Glutamatergic neuron (in vitro differentiated cells): ENCODE data around the gene TMPRSS9. TPM values are rescaled to one million over a fixed set of nuclear protein-coding genes. Genes with fewer than 3 reads are reported as not detected.
"Not testable (repeated sequence)": the region's sequence is repeated elsewhere in the genome, so short reads cannot be mapped to it uniquely, and the experiment has no call there.

Source experiments
- DNase-seq: peaks from one replicate; pipeline ENCODE4 v3.0.0; 2022
- H3K27ac Mint-ChIP-seq: one replicate; pipeline ENCODE4 v1.8.0; 2020; ENCODE audit warnings: mild to moderate bottlenecking, mixed read lengths, inconsistent platforms; ENCODE audit not compliant: unreplicated experiment
- H3K27me3 Mint-ChIP-seq: one replicate; pipeline ENCODE4 v1.8.0; 2020; ENCODE audit warnings: mild to moderate bottlenecking, moderate library complexity, mixed read lengths, inconsistent platforms; ENCODE audit not compliant: unreplicated experiment
- H3K36me3 Mint-ChIP-seq: one replicate; pipeline ENCODE4 v1.8.0; 2020; ENCODE audit warnings: mild to moderate bottlenecking, mixed read lengths, inconsistent platforms; ENCODE audit not compliant: unreplicated experiment
- H3K4me1 Mint-ChIP-seq: one replicate; pipeline ENCODE4 v1.8.0; 2020; ENCODE audit warnings: mild to moderate bottlenecking, low read depth, mixed read lengths, inconsistent platforms; ENCODE audit not compliant: unreplicated experiment
- H3K4me3 Mint-ChIP-seq: one replicate; pipeline ENCODE4 v1.8.0; 2020; ENCODE audit warnings: mild to moderate bottlenecking, mixed read lengths, inconsistent platforms; ENCODE audit not compliant: unreplicated experiment
- H3K9me3 Mint-ChIP-seq: one replicate; pipeline ENCODE4 v1.8.0; 2020; ENCODE audit warnings: mild to moderate bottlenecking, moderate library complexity, mixed read lengths, inconsistent platforms; ENCODE audit not compliant: unreplicated experiment
- total RNA-seq: library from RNA; stranded (reverse); fragmentation: NEBNext Ultra II Directional; extraction: Animal tissue kit (Norgen Biotek cat#: 25700); gene quantifications from one replicate; pipeline ENCODE4 v1.2.1, GENCODE V29; 2021; ENCODE audit not compliant: unreplicated experiment
- TF ChIP-seq, protein P1 (sequence below): fragments of 200-600 bp; sonication (generic); IDR thresholded peaks from one replicate; pipeline ENCODE4 v1.5.0; 2021; ENCODE audit not compliant: partially characterized antibody, unreplicated experiment

TMPRSS9 gene
- total RNA-seq, 1 donor from 2014 or later = 0.29 TPM

DNA sequence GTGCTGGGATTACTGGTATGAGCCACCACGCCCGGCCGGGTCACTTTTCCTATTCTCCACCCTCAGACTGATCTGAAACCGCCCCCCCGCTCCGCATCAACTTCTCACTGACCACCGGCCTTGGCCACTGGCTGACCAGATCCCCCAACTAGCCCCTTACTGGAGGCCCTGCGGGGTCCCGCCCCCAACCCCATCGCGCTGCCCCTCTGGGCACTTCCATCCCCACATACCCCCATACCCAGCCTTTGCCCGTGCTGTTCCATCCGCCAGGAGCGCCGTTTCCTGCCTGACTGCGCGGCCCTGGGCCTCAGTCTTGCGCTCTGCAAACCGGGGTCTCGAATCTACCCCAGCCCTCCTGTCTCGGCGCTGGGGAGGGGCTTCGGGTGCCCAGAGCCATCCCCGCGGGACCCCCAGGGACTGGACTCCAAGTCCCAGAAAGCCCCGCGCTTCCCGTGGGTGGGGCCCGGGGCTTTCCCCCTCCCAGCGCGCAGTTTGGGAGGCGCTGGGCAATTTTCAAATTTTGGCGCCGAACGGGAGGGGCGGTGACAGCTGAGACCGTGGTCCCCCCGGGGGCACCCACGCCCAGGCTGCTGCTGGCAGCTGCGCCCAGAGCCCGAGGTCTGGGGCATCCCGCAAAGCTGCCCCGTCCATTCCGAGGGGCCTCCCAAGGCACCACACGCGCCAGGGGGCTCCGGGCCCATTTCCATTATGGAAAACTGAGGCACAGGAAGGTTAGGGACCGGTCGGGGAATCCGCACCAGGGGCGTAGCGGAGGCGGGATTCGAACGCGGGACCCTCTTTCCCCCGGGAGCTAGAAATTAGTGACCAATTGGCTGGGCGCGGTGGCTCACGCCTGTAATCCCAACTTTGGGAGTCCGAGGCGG, 101.9 kb downstream of the TMPRSS9 start:
- Mint-ChIP-seq H3K27me3 (peaks cover 5% of the 10 kb centered on the region), H3K4me1 (peaks cover 1% of the 10 kb centered on the region), H3K4me3 (peak overlapping the region; percentile 75), H3K9me3 (peaks cover 3% of the 10 kb centered on the region), H3K27ac (no peak overlapping the region), H3K36me3 (no peaks in the 10 kb centered on the region)
- TF ChIP-seq, protein P1, sequence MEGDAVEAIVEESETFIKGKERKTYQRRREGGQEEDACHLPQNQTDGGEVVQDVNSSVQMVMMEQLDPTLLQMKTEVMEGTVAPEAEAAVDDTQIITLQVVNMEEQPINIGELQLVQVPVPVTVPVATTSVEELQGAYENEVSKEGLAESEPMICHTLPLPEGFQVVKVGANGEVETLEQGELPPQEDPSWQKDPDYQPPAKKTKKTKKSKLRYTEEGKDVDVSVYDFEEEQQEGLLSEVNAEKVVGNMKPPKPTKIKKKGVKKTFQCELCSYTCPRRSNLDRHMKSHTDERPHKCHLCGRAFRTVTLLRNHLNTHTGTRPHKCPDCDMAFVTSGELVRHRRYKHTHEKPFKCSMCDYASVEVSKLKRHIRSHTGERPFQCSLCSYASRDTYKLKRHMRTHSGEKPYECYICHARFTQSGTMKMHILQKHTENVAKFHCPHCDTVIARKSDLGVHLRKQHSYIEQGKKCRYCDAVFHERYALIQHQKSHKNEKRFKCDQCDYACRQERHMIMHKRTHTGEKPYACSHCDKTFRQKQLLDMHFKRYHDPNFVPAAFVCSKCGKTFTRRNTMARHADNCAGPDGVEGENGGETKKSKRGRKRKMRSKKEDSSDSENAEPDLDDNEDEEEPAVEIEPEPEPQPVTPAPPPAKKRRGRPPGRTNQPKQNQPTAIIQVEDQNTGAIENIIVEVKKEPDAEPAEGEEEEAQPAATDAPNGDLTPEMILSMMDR = no peak
- DNase-seq = peak; percentile 63

DNA sequence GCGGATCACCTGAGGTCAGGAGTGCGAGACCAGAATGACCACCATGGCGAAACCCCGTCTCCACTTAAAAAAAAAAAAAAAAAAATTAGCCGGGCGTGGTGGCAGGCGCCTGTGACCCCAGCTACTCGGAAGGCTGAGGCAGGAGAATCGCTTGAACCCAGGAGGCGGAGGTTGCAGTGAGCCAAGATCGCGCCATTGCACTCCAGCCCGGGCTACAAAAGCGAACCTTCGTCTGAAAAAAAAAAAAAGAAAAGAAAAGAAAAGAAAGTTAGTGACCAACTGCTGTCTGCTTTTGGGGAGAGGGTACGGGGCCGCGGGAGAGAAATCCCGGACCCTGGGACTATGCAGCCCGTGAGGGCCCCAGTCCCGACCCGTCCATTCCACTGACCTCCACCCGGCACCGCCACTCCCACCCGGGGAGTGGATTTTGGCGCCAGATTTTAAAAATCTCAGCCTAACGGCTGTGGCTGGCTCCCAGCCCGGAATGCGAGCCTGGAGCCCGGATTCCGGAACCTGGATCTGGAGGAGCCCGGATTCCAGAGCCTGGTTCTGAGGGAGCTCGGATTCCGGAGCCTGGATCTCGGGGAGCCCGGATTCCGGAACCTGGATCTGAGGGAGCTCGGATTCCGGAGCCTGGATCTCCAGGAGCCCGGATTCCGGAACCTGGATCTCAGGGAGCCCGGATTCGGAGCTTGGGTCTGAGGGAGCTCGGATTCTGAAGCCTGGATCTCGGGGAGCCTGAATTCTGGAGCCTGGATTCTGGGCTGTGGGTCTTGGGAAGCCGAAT, 102.8 kb downstream of the TMPRSS9 start:
- Mint-ChIP-seq H3K4me3 (no peak overlapping the region), H3K27me3 (peaks cover 5% of the 10 kb centered on the region), H3K9me3 (peaks cover 3% of the 10 kb centered on the region), H3K4me1 (peaks cover 1% of the 10 kb centered on the region), H3K27ac (no peak overlapping the region), H3K36me3 (no peaks in the 10 kb centered on the region)
- TF ChIP-seq, protein P1 = no peak
- DNase-seq = no peak

DNA sequence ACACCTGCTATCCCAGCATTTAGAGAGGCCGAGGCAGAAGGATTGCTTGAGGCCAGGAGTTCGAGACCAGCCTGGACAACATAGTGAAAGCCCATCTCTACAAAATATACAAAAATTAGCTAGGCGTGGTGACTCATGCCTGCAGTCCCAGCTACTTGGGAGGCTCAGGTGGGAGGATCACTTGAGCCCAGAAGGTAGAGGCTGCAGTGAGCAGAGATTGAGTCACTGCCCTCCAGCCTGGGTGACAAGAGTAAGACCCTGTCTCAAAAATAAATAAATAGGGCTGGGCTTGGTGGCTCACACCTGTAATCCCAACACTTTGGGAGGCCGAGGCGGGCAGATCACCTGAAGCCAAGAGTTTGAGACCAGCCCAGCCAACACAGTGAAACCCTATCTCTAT, 103.6 kb downstream of the TMPRSS9 start:
- H3K4me3 Mint-ChIP-seq, DNase-seq, H3K36me3 Mint-ChIP-seq, H3K4me1 Mint-ChIP-seq, H3K27me3 Mint-ChIP-seq, H3K9me3 Mint-ChIP-seq, H3K27ac Mint-ChIP-seq: not testable (repeated sequence)

DNA sequence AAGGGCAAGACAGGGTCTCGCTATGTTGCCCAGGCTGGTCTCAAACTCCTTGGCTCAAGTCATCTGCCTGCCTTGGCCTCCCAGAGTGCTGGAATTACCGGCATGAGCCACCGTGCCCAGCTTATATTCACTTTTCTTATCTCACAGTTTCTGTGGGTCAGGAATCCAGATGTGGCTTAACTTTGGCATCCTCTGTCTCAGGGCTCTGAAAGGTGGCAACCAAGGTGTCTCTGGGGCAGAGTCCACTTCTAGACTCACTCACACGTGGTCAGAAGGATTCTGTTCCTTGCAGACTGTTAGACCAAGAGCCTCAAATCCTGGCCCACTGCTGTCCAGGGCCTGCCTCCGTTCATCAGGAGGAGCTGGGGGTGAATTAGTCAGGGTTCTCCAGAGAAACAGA, 104.3 kb downstream of the TMPRSS9 start:
- H3K9me3 Mint-ChIP-seq = peaks cover 6% of the 10 kb centered on the region
- peaks cover 4% of the 10 kb centered on the region for H3K4me1 Mint-ChIP-seq
- no peak overlapping the region for H3K4me3 Mint-ChIP-seq
- no peak overlapping the region for H3K27ac Mint-ChIP-seq
- DNase-seq = no peak
- peaks cover 5% of the 10 kb centered on the region for H3K27me3 Mint-ChIP-seq
- TF ChIP-seq, protein P1 = no peak
- no peaks in the 10 kb centered on the region for H3K36me3 Mint-ChIP-seq

DNA sequence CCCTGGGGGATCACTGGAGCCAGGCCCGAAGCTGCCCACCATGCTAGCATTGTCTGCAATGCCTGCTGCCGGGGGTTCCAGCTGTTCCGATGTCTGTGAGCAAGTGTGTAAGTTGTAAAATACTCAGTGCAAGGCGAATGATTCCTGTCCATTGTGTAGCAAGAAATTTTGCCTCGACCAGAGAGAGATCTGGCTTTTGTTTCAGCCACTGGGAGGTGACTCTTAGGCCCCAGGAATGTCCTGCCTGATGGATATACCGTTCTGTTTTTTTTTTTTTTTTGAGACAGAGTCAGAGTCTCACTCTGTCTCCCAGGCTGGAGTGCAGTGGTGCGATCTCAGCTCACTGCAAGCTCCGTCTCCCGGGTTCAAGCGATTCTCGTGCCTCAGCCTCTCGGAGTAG, 108.5 kb downstream of the TMPRSS9 start:
- H3K27ac Mint-ChIP-seq = no peak overlapping the region
- H3K4me1 Mint-ChIP-seq = peaks cover 4% of the 10 kb centered on the region
- TF ChIP-seq, protein P1 = no peak
- H3K9me3 Mint-ChIP-seq = peaks cover 5% of the 10 kb centered on the region
- peaks cover 8% of the 10 kb centered on the region for H3K27me3 Mint-ChIP-seq
- peak overlapping the region; percentile 42 for H3K4me3 Mint-ChIP-seq
- no peak for DNase-seq
- no peaks in the 10 kb centered on the region for H3K36me3 Mint-ChIP-seq
